HG02852 (cell line): ENCODE results near the gene WNT16.
"Not testable (repeated sequence)": the region's sequence is repeated elsewhere in the genome, so short reads cannot be mapped to it uniquely, and the experiment has no call there.

ENCODE experiments used
- ATAC-seq: cut with Tn5 transposase; IDR thresholded peaks from one replicate; pipeline ENCODE4 v1.9.1; 2021; ENCODE audit warnings: mild to moderate bottlenecking, moderate library complexity; ENCODE audit not compliant: unreplicated experiment

The WNT16 gene

GRCh38 chr7:121328508-121329190 is at the start of gene WNT16:
TSS of gene WNT16 (plus strand) at chr7:121329000. CDS start at chr7:121329293, 293 bp downstream.
- ATAC-seq = no peak

- no peak for ATAC-seq
These were observed 49.7 kb upstream of the WNT16 start for GRCh38 chr7:121279060-121279620.

- no peak for ATAC-seq
These were observed 49.0 kb upstream of the WNT16 start for GRCh38 chr7:121279822-121280221.

- no peak for ATAC-seq
These were observed 48.1 kb upstream of the WNT16 start for GRCh38 chr7:121280656-121281055.

- ATAC-seq = no peak
These were observed 46.7 kb upstream of the WNT16 start for GRCh38 chr7:121282129-121282528.

- no peak for ATAC-seq
These were observed 43.6 kb upstream of the WNT16 start for GRCh38 chr7:121285066-121285667.

GRCh38 chr7:121286186-121286585 is 42.6 kb upstream of the WNT16 start:
- ATAC-seq = no peak

GRCh38 chr7:121286742-121287734 is 41.8 kb upstream of the WNT16 start:
- ATAC-seq = no peak

GRCh38 chr7:121288894-121289293 is 39.9 kb upstream of the WNT16 start:
- no peak for ATAC-seq

- ATAC-seq = not testable (repeated sequence)
These were observed 38.9 kb upstream of the WNT16 start for GRCh38 chr7:121289930-121290329.

- ATAC-seq = no peak
These were observed 34.3 kb upstream of the WNT16 start for GRCh38 chr7:121294448-121294992.

- no peak for ATAC-seq
These were observed 31.0 kb upstream of the WNT16 start for GRCh38 chr7:121297843-121298242.

- ATAC-seq = no peak
These were observed 30.0 kb upstream of the WNT16 start for GRCh38 chr7:121298831-121299239.

GRCh38 chr7:121300685-121301420 is 27.9 kb upstream of the WNT16 start:
- ATAC-seq = no peak

GRCh38 chr7:121301446-121302213 is 27.2 kb upstream of the WNT16 start:
- no peak for ATAC-seq

GRCh38 chr7:121302214-121302745 is 26.5 kb upstream of the WNT16 start:
- ATAC-seq = peak; percentile 95

- ATAC-seq = no peak
These were observed 25.2 kb upstream of the WNT16 start for GRCh38 chr7:121303422-121304101.

GRCh38 chr7:121304102-121304658 is 24.6 kb upstream of the WNT16 start:
- ATAC-seq = no peak
